NCI-H1417 (cell line): ENCODE data around the gene ROBO1.

Experiments used
- DNase-seq, 3 experiments: peaks; one replicate each; lab custom pipeline; 2025; lab: John Stamatoyannopoulos, UW

Gene ROBO1

GRCh38 chr3:78879295-78879860 is 888.4 kb downstream of the ROBO1 start:
- no peak for DNase-seq

- DNase-seq, result no peak
Measured at GRCh38 chr3:78878789-78879188, 889.0 kb downstream of the ROBO1 start.

GRCh38 chr3:78878011-78878410 is 889.8 kb downstream of the ROBO1 start:
- no peak for DNase-seq

- DNase-seq, result no peak
Measured at GRCh38 chr3:78875851-78876250, 891.9 kb downstream of the ROBO1 start.

- no peak for DNase-seq
Measured at GRCh38 chr3:78875436-78875835, 892.4 kb downstream of the ROBO1 start.

- DNase-seq, result no peak
Measured at GRCh38 chr3:78873641-78874040, 894.2 kb downstream of the ROBO1 start.

GRCh38 chr3:78872195-78872594 is 895.6 kb downstream of the ROBO1 start:
- no peak for DNase-seq

- DNase-seq, result no peak
Measured at GRCh38 chr3:78871048-78871447, 896.8 kb downstream of the ROBO1 start.

GRCh38 chr3:78870484-78870883 is 897.3 kb downstream of the ROBO1 start:
- DNase-seq, result no peak

GRCh38 chr3:78868570-78868969 is 899.2 kb downstream of the ROBO1 start:
- peak in 2 of 3 experiments; percentile 38 to 88 for DNase-seq

GRCh38 chr3:78867409-78868372 is 900.1 kb downstream of the ROBO1 start:
- DNase-seq, result peak in 2 of 3 experiments; percentile 35 to 75

GRCh38 chr3:78863306-78864203 is 904.2 kb downstream of the ROBO1 start:
- DNase-seq, result no peak

- DNase-seq, result no peak
Measured at GRCh38 chr3:78861156-78861555, 906.6 kb downstream of the ROBO1 start.

GRCh38 chr3:78860567-78860966 is 907.2 kb downstream of the ROBO1 start:
- DNase-seq, result no peak

GRCh38 chr3:78858910-78859309 is 908.9 kb downstream of the ROBO1 start:
- DNase-seq, result no peak

GRCh38 chr3:78858174-78858573 is 909.6 kb downstream of the ROBO1 start:
- DNase-seq, result no peak

GRCh38 chr3:78857494-78858111 is 910.2 kb downstream of the ROBO1 start:
- DNase-seq, result no peak

- no peak for DNase-seq
Measured at GRCh38 chr3:78856164-78856563, 911.6 kb downstream of the ROBO1 start.

GRCh38 chr3:78855190-78855589 is 912.6 kb downstream of the ROBO1 start:
- no peak for DNase-seq

- no peak for DNase-seq
Measured at GRCh38 chr3:78848392-78849288, 919.2 kb downstream of the ROBO1 start.

- DNase-seq, result no peak
Measured at GRCh38 chr3:78847603-78848002, 920.2 kb downstream of the ROBO1 start.
